ENCODE measurements around the gene GXYLT1. TPM values are rescaled to one million over a fixed set of nuclear protein-coding genes. Genes with fewer than 3 reads are reported as not detected.

Gene GXYLT1
- total and polyA plus RNA-seq, 11 donors = 1.4 to 8.3 (median 4.8) TPM

DNA sequence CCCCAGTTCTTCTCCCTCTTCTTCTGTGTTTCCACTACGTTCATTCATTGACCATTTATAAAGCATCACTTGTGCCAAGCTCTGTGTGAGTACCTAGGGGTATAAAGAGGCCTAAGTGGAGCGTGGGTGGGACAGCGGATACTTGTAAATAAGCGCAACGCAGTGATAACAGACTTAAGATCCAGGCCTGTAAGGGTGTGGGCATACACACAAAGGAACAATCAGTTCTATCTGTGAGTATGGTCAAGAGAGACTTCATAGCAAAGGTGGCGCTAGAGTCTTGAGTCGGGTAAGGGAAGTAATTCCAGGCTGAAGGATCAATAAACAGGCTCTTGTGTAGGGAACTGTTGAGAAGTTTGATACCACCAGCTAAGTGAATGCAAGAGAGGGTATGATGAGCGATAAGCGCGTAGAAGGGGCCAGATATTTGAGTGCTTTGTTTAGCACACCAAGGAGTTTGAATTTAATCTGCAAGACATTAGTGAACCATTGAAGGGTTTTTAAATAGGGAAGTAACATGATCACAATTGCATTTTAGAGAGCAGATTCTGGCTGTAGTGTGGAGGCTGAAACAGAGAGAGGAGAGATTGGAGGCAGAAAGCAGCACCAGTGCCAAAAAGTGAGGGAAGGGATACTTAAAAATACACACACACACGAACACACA lies 1.0 kb upstream of the GXYLT1 start:
- Histone ChIP-seq H3K4me1 (peaks cover 0 to 38% (median 18%) of the 10 kb centered on the region in 12 donors), H3K9me3 (no peaks in the 10 kb centered on the region), H3K4me3 (peak overlapping the region in 8 of 12 donors; percentile 67 to 96 (median 87)), H3K27me3 (no peaks in the 10 kb centered on the region), H3K36me3 (no peaks in the 10 kb centered on the region), H3K27ac (peak overlapping the region in 7 of 12 donors; percentile 83 to 92 (median 87))
- ATAC-seq = no peak
- intact Hi-C loops (cut with DNase I) = loop anchor here in 4 of 10 donors (2.0 to 10.0 kb wide), 6 partner anchors 87 to 429 kb away; partner anchors contain the start of gene YAF2 (in 1 of the 4)
- 73 to 89% (median 78%) methylated on average over 11 of the region's 11 CpGs for WGBS, 4 donors
- no peak for TF ChIP-seq POLR2A (IDR thresholded peaks at IDR 0.05)
- TF ChIP-seq, protein P1, sequence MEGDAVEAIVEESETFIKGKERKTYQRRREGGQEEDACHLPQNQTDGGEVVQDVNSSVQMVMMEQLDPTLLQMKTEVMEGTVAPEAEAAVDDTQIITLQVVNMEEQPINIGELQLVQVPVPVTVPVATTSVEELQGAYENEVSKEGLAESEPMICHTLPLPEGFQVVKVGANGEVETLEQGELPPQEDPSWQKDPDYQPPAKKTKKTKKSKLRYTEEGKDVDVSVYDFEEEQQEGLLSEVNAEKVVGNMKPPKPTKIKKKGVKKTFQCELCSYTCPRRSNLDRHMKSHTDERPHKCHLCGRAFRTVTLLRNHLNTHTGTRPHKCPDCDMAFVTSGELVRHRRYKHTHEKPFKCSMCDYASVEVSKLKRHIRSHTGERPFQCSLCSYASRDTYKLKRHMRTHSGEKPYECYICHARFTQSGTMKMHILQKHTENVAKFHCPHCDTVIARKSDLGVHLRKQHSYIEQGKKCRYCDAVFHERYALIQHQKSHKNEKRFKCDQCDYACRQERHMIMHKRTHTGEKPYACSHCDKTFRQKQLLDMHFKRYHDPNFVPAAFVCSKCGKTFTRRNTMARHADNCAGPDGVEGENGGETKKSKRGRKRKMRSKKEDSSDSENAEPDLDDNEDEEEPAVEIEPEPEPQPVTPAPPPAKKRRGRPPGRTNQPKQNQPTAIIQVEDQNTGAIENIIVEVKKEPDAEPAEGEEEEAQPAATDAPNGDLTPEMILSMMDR (IDR thresholded peaks at IDR 0.05) = no peak
- no peak for DNase-seq

DNA sequence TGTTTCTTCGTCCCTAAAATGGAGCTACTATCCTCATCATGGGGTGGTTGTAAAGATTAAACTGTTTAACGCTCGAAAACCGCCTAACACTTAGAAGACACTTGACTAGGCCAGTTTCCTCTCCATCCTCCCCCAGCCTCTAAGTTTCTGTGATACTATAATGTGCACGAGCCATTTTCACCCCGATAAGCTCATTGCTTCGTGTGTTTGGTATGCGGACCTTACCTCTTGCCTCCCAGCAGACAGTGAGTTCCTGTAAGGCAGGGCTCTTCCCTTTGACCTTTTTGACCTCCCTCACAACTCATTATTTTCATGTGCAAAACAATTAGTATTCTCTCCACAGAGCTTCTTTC lies 499 bp upstream of the GXYLT1 start:
- Histone ChIP-seq H3K9me3 (no peaks in the 10 kb centered on the region), H3K27me3 (no peaks in the 10 kb centered on the region), H3K27ac (peak overlapping the region; percentile 51 to 92 (median 86)), H3K36me3 (no peaks in the 10 kb centered on the region), H3K4me1 (peaks cover 0 to 42% (median 20%) of the 10 kb centered on the region in 12 donors), H3K4me3 (peak overlapping the region; percentile 67 to 96 (median 86))
- intact Hi-C loops (cut with DNase I) = loop anchor here in 4 of 10 donors (2.0 to 10.0 kb wide), 6 partner anchors 87 to 430 kb away; partner anchors contain the start of gene YAF2 (in 1 of the 4)
- DNase-seq (no peak), ATAC-seq (peak in 1 of 4 donors; percentile 3)
- no peak for TF ChIP-seq POLR2A (IDR thresholded peaks at IDR 0.05)
- TF ChIP-seq, protein P1 (IDR thresholded peaks at IDR 0.05) = no peak
- WGBS, 4 donors = 3 to 12% (median 7%) methylated on average over 8 of the region's 8 CpGs

DNA sequence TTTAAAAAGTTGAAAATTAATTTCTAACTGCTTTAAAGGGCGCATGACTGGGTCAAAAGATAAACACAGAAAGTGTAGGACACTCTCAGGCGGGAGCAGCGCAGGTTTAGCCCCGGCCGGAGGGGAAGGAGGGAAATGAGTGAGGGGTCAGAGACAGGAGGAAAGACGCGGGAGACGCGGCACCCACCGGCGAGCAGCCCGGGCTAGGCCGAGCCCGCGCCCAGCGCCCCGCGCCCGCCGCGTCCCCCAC lies 591 bp downstream of the GXYLT1 start:
- Histone ChIP-seq H3K36me3 (no peaks in the 10 kb centered on the region), H3K4me1 (peaks cover 0 to 42% (median 20%) of the 10 kb centered on the region in 12 donors), H3K27ac (peak overlapping the region; percentile 51 to 92 (median 86)), H3K27me3 (no peaks in the 10 kb centered on the region), H3K4me3 (peak overlapping the region; percentile 67 to 96 (median 86)), H3K9me3 (no peaks in the 10 kb centered on the region)
- DNase-seq (no peak), ATAC-seq (no peak)
- intact Hi-C loops (cut with DNase I) = loop anchor here (1.0 to 10.0 kb wide), 8 partner anchors 89 to 431 kb away; partner anchors contain the start of genes YAF2 (in 5 of the 10), PPHLN1 (in 3 of the 10) and ZCRB1 (in 3 of the 10)
- WGBS, 4 donors = 0 to 1% (median 1%) methylated on average over 21 of the region's 21 CpGs
- TF ChIP-seq POLR2A (IDR thresholded peaks at IDR 0.05) = no peak
- TF ChIP-seq, protein P1 (IDR thresholded peaks at IDR 0.05) = no peak

DNA sequence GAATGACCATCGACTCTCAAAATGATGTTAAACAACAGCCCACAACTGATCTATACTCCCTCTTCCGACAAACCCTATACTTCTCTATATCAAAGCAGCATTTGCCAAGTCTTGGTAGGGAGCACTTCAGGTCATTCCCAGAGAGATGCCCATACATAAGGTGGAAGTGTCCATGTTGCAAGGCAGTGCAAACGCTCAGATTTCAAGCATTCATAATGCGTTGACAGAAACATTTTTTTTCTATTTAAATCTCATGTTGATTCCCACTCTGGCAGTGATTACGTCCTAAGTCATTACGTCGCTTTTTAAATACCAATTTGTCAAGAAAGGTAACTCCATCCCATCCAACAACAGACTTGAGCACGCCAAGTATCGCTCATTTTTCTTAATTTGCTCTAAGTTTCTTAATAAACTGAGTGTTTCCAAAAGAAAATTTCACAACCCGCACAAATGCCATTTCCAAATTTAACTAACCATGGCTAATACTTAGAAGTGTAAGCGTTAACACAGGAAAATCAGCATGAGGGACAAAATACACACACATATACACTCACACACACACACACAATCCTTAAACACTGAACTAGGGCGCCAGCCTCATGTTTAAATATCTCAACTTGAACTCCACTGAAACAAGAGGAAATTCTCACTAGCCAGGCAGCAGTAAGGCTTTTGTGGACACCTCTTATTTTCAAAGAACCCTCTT lies 1.1 kb downstream of the GXYLT1 start:
- no peak for DNase-seq
- peak overlapping the region in 11 of 12 donors; percentile 83 to 92 (median 87) for H3K27ac ChIP-seq
- no peaks in the 10 kb centered on the region for H3K27me3 ChIP-seq
- TF ChIP-seq, protein P1 (IDR thresholded peaks at IDR 0.05) = no peak
- no peak for TF ChIP-seq POLR2A (IDR thresholded peaks at IDR 0.05)
- WGBS, 4 donors = 11 to 15% (median 12%) methylated on average over 12 of the region's 12 CpGs
- intact Hi-C loops (cut with DNase I) = loop anchor here (1.0 to 10.0 kb wide), 8 partner anchors 89 to 431 kb away; partner anchors contain the start of genes YAF2 (in 5 of the 10), PPHLN1 (in 3 of the 10) and ZCRB1 (in 3 of the 10)
- no peak for ATAC-seq
- no peaks in the 10 kb centered on the region for H3K36me3 ChIP-seq
- no peaks in the 10 kb centered on the region for H3K9me3 ChIP-seq
- peak overlapping the region; percentile 67 to 96 (median 86) for H3K4me3 ChIP-seq
- peaks cover 0 to 42% (median 20%) of the 10 kb centered on the region in 12 donors for H3K4me1 ChIP-seq

Measured in heart left ventricle (tissue), 16 donors.